GM12878 (cell line): Measurements from ENCODE around the gene PRKCE. TPM values are rescaled to one million over a fixed set of nuclear protein-coding genes. Genes with fewer than 3 reads are reported as not detected.

Experiments used
- ATAC-seq: fragments of 200-7000 bp; cut with Tn5 transposase; 3 replicates; pipeline ENCODE4 v1.9.1; 2020; ENCODE audit warnings: mild to moderate bottlenecking, moderate library complexity
- BruUV-seq: library from RNA; stranded (reverse); fragments of 400-500 nt; replicated peaks from 2 replicates; lab custom pipeline; 2021; lab: Mats Ljungman, UMichigan
- CTCF ChIA-PET: fragments of 300-600 bp; sonication (Branson Sonifier 250); formaldehyde crosslinking; extraction: SDS; loops from one replicate; lab custom pipeline; 2021; ENCODE audit warnings: inconsistent platforms; lab: Yijun Ruan, JAX
- POLR2A ChIA-PET: fragments of 350-600 bp; formaldehyde crosslinking; extraction: SDS; loops from one replicate; lab custom pipeline; 2021; ENCODE audit warnings: inconsistent platforms; lab: Charles Lee
- RAD21 ChIA-PET: fragments of 300-600 bp; sonication (Branson Sonifier 250); formaldehyde crosslinking; loops from one replicate; lab custom pipeline; 2023; ENCODE audit warnings: antibody characterized with exemption; ENCODE audit not compliant: unreplicated experiment; lab: Charles Lee
- SMC1A ChIA-PET: fragments of 300-600 bp; sonication (Branson Sonifier 250); formaldehyde crosslinking; loops from one replicate; lab custom pipeline; 2023; ENCODE audit not compliant: unreplicated experiment, uncharacterized antibody; lab: Charles Lee
- DNase-seq: peaks from one replicate; pipeline ENCODE4 v3.0.0-alpha.2; 2011; ENCODE audit warnings: low read depth, low spot score
- FAIRE-seq: peaks from 3 replicates; lab custom pipeline; 2011; peaks lifted over from hg19 to GRCh38; lab: Jason Lieb, UNC
- H2AFZ ChIP-seq: 2 replicates; pipeline ENCODE4 v1.6.0; 2011; ENCODE audit warnings: low read depth, low read length, control low read depth; ENCODE audit not compliant: control insufficient read depth
- H3K27ac ChIP-seq: 2 replicates; pipeline ENCODE4 v1.5.1; 2011; ENCODE audit warnings: control low read depth; ENCODE audit not compliant: control insufficient read depth, insufficient read depth
- H3K27me3 ChIP-seq, 2 experiments: replicated peaks in 1 of 2; 2 replicates each; pipeline versions ENCODE4 v1.6.0 to v1.6.1; 2011; ENCODE audit warnings: low read length in 1 of 2; ENCODE audit not compliant: control insufficient read depth in 2 of 2, insufficient read depth in 2 of 2
- H3K36me3 ChIP-seq, 2 experiments: 2 replicates each; pipeline ENCODE4 v1.5.1; 2011; ENCODE audit warnings: low read length in 1 of 2; ENCODE audit not compliant: control insufficient read depth in 2 of 2, insufficient read depth in 2 of 2
- H3K4me1 ChIP-seq: 2 replicates; pipeline ENCODE4 v1.6.1; 2011; ENCODE audit warnings: mild to moderate bottlenecking, low read length, moderate library complexity, mixed read lengths; ENCODE audit not compliant: control insufficient read depth, insufficient read depth
- H3K4me2 ChIP-seq: 2 replicates; pipeline ENCODE4 v1.6.0; 2011; ENCODE audit warnings: control low read depth; ENCODE audit not compliant: control insufficient read depth, insufficient read depth
- H3K4me3 ChIP-seq: fragments of 200-600 bp; sonication (generic); 2 replicates; pipeline ENCODE4 v1.5.1; 2016
- H3K79me2 ChIP-seq: 2 replicates; pipeline ENCODE4 v1.6.0; 2011; ENCODE audit warnings: low read length; ENCODE audit not compliant: control insufficient read depth, insufficient read depth
- H3K9ac ChIP-seq: 2 replicates; pipeline ENCODE4 v1.8.0; 2011; ENCODE audit warnings: low read length, control low read depth, mixed read lengths; ENCODE audit not compliant: control insufficient read depth, insufficient read depth
- H3K9me3 ChIP-seq: replicated peaks from 3 replicates; pipeline ENCODE4 v1.5.1; 2011; ENCODE audit warnings: mild to moderate bottlenecking, low read length; ENCODE audit not compliant: control insufficient read depth, insufficient read depth
- H4K20me1 ChIP-seq: 2 replicates; pipeline ENCODE4 v1.6.0; 2011; ENCODE audit not compliant: control insufficient read depth, insufficient read depth
- WGBS: methylation state at CpG from one replicate; pipeline ENCODE4 v1.1.6; 2016; ENCODE audit warnings: low lambda C conversion rate; ENCODE audit not compliant: insufficient replicate concordance, insufficient coverage; ENCODE audit errors: missing lambda C conversion rate; 5-methylcytosine and 5-hydroxymethylcytosine counted together
- in situ Hi-C: fragments of 300-500 bp; cut with MboI; formaldehyde crosslinking; loops from 9 replicates; pipeline ENCODE4 v1.14.3; 2018; ENCODE audit warnings: mixed read lengths
- intact Hi-C: fragments of 100-400 bp; cut with micrococcal nuclease; formaldehyde crosslinking; loops from one replicate; pipeline ENCODE4 v1.14.2; 2022; ENCODE audit not compliant: unreplicated experiment
- polyA plus RNA-seq, 11 experiments: library from polyadenylated mRNA; depleted of rRNA in 4 of 11; unstranded in 6 of 11; stranded (reverse) in 5 of 11; fragments of >200 nt; fragmentation: Nextera tagmentation in 4 of 11; fragmentation: Illumina TruSeq in 1 of 11; extraction: Ambion mirVana in 4 of 11; extraction: Trizol in 1 of 11; gene quantifications; 1 replicate in 1 of 11; 2 replicates in 10 of 11; pipeline versions ENCODE4 v1.2.1 to v1.2.3, GENCODE V29; 2011 to 2016; ENCODE audit warnings: inconsistent platforms in 2 of 11, missing spikeins in 2 of 11, low read depth in 1 of 11
- total RNA-seq, 4 experiments: library from RNA; depleted of rRNA in 3 of 4; stranded (reverse); fragments of >200 nt in 3 of 4; fragmentation: Illumina TruSeq in 1 of 4; extraction: Trizol in 1 of 4; gene quantifications; 2 replicates each; pipeline versions ENCODE4 v1.2.1 to v1.2.3, GENCODE V29; 2013 to 2021
- TF ChIP-seq, protein P1 (sequence below): fragments of 150-350 bp; IDR thresholded peaks from 2 replicates; pipeline ENCODE4 v1.6.1; 2014; ENCODE audit warnings: mild to moderate bottlenecking, low read depth, low read length
- TF ChIP-seq, protein P2 (sequence below): fragments of 450-650 bp; IDR thresholded peaks from 2 replicates; pipeline ENCODE4 v1.6.1; 2017; ENCODE audit warnings: borderline replicate concordance
- TF ChIP-seq, protein P3 (sequence below): IDR thresholded peaks from 2 replicates; pipeline ENCODE4 v1.6.1; 2011; ENCODE audit warnings: borderline replicate concordance, low read depth, mild to moderate bottlenecking, moderate library complexity, low read length; ENCODE audit not compliant: insufficient read depth, poor library complexity, severe bottlenecking

PRKCE gene
- total and polyA plus RNA-seq, 10 of the 15 experiments (the other 5 are each of a cell fraction or from before 2014, with no cell fraction given): 2.6 to 28.2 (median 11.3) TPM

DNA sequence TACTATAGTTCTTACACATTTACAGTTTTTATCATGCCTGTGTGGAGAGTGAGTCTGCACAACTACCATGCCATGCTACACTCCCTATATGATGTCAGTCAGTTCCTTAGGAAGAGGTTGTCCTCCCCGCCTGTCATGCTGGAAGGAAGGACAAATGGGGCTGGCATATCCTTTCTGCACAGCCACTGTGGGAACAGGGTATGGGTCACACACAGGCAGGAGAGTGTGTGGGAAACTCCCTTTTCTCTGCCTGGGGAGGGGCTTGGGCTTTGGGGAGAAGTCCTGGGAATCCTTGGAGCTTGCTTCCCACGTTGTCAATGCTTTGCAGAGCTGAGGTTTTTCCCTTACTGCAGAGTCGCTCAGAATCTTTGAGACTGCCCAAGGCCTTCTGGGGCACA, 232.1 kb downstream of the PRKCE start:
- BruUV-seq: no TSS peak
- RAD21 ChIA-PET: interaction anchor here (0.8 to 1.6 kb wide), 2 partner anchors 26 to 38 kb away, joined by 3 to 5 read pairs; no protein-coding TSS in a partner anchor
- CTCF ChIA-PET: no interaction called here
- Histone ChIP-seq H3K9ac (no peak overlapping the region), H3K9me3 (no peaks in the 10 kb centered on the region; the same call in 2 of the 3 replicates), H3K4me2 (no peak overlapping the region), H3K4me3 (no peak overlapping the region), H3K36me3 (no peaks in the 10 kb centered on the region), H3K27me3 (no peaks in the 10 kb centered on the region), H3K27ac (no peak overlapping the region), H3K4me1 (peaks cover 23% of the 10 kb centered on the region), H2AFZ (no peak overlapping the region), H4K20me1 (no peaks in the 10 kb centered on the region), H3K79me2 (peaks cover 1% of the 10 kb centered on the region; the same call in 1 of the 2 replicates)
- SMC1A ChIA-PET: interaction anchor here (2.0 to 11.4 kb wide), 3 partner anchors 9 to 44 kb away, joined by 8 to 224 read pairs (median 124); no protein-coding TSS in a partner anchor
- in situ Hi-C loops: no loop called here
- FAIRE-seq: no peak
- intact Hi-C loops: no loop called here
- POLR2A ChIA-PET: interaction anchor here (1.5 kb wide), 1 partner anchor 33 kb away, joined by 4 read pairs; no protein-coding TSS in a partner anchor
- no peak for DNase-seq
- TF ChIP-seq, protein P1, sequence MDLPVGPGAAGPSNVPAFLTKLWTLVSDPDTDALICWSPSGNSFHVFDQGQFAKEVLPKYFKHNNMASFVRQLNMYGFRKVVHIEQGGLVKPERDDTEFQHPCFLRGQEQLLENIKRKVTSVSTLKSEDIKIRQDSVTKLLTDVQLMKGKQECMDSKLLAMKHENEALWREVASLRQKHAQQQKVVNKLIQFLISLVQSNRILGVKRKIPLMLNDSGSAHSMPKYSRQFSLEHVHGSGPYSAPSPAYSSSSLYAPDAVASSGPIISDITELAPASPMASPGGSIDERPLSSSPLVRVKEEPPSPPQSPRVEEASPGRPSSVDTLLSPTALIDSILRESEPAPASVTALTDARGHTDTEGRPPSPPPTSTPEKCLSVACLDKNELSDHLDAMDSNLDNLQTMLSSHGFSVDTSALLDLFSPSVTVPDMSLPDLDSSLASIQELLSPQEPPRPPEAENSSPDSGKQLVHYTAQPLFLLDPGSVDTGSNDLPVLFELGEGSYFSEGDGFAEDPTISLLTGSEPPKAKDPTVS: no peak
- TF ChIP-seq, protein P2, sequence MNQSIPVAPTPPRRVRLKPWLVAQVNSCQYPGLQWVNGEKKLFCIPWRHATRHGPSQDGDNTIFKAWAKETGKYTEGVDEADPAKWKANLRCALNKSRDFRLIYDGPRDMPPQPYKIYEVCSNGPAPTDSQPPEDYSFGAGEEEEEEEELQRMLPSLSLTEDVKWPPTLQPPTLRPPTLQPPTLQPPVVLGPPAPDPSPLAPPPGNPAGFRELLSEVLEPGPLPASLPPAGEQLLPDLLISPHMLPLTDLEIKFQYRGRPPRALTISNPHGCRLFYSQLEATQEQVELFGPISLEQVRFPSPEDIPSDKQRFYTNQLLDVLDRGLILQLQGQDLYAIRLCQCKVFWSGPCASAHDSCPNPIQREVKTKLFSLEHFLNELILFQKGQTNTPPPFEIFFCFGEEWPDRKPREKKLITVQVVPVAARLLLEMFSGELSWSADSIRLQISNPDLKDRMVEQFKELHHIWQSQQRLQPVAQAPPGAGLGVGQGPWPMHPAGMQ: no peak
- TF ChIP-seq, protein P3, sequence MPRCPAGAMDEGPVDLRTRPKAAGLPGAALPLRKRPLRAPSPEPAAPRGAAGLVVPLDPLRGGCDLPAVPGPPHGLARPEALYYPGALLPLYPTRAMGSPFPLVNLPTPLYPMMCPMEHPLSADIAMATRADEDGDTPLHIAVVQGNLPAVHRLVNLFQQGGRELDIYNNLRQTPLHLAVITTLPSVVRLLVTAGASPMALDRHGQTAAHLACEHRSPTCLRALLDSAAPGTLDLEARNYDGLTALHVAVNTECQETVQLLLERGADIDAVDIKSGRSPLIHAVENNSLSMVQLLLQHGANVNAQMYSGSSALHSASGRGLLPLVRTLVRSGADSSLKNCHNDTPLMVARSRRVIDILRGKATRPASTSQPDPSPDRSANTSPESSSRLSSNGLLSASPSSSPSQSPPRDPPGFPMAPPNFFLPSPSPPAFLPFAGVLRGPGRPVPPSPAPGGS: peak; percentile 30
- WGBS: 43% methylated on average over 3 of the region's 3 CpGs
- no peak for ATAC-seq
